ENCODE results near the gene NHERF2.

NHERF2 gene

GRCh38 chr16:2054543-2055245 is 28.0 kb downstream of the NHERF2 start:
- in situ Hi-C loops (cut with MboI; ENCODE audit: low sequenced_read_pairs), result no loop called here

DNA sequence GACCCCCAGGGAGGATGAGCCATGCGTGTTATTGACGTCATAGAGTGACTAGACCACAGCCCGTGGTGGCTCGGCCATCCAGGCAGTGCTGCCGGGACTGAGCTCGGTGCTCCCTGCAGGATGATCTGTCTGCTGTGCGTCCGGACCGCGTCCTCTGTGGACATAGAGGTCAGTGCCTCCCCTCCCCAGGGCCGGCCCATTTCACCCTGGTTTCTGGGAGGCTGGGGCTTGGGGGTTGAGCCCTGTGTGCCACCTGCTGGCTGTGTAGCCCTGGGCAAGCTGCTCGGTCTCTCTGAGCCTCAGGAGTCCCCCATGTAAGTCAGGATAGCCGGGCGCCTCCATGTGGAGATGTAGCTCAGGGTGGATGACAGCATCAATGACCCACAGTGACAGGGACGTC is 29.4 kb downstream of the NHERF2 start:
- in situ Hi-C loops (cut with MboI; ENCODE audit: low sequenced_read_pairs), result no loop called here

DNA sequence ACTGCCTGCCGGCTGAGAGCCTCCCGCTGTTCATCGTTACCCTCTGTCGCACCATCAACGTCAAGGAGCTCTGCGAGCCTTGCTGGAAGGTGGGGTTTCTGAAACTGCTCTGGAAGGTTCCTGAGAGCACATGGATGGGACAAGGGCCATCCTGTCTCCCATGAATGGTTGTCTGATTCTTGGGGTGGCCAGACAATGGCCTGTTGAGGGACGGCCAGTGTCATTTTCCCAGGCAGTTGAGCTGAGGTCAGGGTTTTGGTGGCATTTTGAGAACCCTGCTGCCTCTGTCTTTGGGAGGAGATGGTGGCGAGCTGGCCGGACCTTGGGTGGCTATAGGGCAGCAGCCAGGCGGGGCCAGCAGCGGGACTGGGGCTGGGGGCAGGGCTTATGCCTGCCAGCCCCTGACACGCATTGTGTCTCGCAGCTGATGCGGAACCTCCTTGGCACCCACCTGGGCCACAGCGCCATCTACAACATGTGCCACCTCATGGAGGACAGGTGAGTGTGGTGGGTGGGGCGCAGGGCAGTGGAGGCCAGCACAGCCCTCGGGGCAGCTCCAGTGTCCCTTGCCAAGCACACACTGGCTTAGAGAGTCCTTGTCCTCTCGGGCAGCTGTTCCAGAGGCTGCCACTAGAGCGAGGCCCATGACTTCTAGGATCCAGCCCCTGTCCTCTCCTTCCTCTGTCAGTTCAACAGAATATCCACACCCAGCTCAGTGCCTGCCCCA is 30.1 kb downstream of the NHERF2 start:
- in situ Hi-C loops (cut with MboI; ENCODE audit: low sequenced_read_pairs), result no loop called here

DNA sequence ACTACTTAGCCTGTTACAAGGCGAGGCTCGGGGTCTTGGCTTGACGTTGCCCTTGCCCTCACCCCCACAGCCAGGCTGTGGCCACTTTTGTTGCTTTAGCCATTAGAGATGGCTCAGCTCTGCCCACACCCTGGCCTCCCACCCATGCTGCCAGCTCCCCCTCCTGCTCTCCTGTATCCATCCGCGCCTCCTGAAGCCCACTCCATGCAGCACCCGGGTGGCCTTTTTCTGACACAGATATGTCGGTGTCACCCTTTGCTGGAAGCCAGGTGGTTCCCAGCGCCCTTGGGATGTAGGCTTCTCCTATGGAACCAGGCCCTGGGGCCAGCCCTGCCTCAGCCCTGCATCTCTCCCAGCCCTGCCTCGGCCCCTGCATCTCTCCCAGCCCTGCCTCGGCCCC is 30.7 kb downstream of the NHERF2 start:
- in situ Hi-C loops (cut with MboI; ENCODE audit: low sequenced_read_pairs), result no loop called here

DNA sequence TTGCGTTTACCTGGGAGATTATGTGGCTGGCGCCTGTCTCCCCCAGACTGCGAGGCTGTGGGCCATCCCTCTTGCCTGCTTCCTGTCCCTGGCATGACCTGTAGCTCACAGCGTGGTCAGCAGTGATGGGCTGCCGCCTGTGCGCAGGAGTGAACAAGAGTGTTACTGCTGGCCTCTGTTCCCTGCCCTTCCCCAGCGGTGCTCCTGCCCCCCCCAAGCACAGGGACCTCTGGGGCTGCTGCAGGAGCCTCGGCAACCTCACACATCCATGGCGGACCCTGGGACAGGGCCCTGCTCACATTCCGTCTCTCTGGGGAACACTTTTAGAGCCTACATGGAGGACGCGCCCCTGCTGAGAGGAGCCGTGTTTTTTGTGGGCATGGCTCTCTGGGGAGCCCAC is 31.7 kb downstream of the NHERF2 start:
- in situ Hi-C loops (cut with MboI; ENCODE audit: low sequenced_read_pairs), result no loop called here

GRCh38 chr16:2058872-2059271 is 32.2 kb downstream of the NHERF2 start:
- in situ Hi-C loops (cut with MboI; ENCODE audit: low sequenced_read_pairs), result no loop called here

- in situ Hi-C loops (cut with MboI; ENCODE audit: low sequenced_read_pairs), result no loop called here
These were observed 33.6 kb downstream of the NHERF2 start for GRCh38 chr16:2060346-2060745.

DNA sequence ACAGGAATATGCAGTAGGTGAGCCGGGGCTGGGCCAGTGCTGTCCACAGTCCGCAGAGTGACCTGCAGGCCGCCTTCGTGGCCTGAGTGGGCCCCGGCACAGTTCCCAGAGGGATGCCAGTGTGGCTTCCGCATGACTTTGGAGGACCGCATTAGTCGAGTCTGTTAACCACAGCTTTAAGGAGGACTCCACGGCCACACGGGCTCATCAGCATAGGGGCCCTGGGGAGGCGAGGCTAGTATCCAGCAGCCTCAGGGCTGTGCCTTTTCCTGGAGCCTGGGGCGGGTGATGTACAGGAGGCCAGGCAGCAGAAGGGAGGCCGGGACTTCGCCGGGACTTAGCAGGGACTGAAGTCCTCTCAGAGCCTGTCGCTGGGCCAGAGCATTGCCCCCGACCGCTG is 34.3 kb downstream of the NHERF2 start:
- in situ Hi-C loops (cut with MboI; ENCODE audit: low sequenced_read_pairs), result no loop called here

- in situ Hi-C loops (cut with MboI; ENCODE audit: low sequenced_read_pairs), result no loop called here
These were observed 34.8 kb downstream of the NHERF2 start for GRCh38 chr16:2061526-2061925.

DNA sequence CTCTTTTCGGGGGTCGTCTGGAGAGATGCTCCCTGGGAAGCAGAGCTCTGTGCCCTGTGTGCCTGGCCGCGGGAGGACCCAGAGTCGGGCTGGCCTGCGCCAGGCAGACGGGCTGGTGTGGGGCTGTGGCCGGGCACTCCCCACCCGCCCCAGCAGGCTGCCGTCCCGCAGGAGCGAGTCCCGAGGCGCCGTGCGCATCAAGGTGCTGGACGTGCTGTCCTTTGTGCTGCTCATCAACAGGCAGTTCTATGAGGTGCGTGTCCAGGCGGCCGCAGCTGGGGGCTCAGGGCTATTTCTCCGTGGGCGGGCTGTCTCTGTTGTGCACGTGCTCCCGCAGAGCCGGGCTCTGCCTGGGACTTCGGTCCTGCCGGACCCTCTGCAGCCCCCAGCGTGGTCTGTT is 36.1 kb downstream of the NHERF2 start:
- in situ Hi-C loops (cut with MboI; ENCODE audit: low sequenced_read_pairs), result no loop called here

DNA sequence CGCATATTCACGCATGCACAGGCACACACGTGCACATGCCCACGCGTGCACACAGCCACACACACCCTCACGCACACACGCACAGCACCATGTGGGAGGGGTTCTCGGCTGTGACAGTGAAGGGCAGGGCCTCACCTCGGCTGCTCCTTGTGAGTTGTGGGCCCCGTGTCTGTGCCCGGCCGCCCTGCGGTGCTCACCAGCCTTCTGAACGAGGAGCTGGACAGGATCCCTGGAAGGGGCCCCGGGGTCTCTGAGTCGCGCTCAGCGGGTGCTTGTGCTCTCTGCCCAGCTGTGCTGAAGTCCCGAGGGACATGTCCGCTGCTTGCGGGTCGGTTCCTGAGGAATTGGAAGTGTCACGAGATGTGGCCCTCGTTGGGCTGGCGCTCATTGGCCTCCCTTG is 37.2 kb downstream of the NHERF2 start:
- in situ Hi-C loops (cut with MboI; ENCODE audit: low sequenced_read_pairs), result no loop called here

DNA sequence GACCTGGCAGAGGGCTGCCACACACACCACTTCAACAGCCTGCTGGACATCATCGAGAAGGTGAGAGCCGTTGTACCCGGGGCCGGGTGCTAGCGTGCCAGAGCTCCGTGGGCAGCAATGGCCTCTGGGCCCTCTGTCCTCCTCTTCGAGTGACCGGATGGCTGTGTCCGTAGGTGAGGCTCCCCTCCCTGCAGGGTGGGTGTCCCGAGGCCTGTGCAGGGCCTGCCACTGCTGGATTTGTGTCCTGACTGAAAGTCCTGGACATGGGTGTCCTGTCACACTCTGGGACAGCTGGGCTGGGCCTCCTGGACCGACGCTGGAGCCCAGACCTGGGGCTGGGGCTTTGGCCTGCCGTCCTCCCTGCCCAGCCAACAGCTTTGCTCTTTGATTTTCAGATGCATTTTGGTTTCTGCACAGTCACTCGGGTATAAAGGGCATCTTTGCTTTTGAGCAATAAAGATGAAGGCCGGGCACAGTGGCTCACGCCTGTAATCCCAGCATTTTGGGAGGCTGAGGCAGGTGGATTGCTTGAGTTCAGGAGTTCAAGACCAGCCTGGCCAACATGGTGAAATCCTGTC is 37.8 kb downstream of the NHERF2 start:
- in situ Hi-C loops (cut with MboI; ENCODE audit: low sequenced_read_pairs), result no loop called here

DNA sequence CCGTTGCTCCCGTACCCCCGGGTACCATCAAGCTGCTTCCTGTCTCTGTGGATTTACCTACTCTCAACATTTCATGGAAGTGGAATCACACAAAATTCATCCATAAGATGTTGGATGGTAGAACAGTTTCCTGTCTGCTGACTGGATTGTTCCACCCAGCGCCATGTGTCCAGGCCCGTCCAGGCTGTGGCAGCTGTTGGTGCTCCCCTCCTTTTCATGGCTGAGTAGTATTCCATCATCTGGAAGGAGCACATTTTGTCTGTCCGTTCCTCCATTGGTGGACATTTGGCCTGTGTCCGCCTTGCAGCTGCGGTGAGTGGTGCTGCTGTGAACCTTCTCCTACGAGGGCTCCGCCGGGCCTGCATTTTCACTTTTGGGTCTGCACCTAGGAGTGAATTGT is 39.4 kb downstream of the NHERF2 start:
- in situ Hi-C loops (cut with MboI; ENCODE audit: low sequenced_read_pairs), result no loop called here

- in situ Hi-C loops (cut with MboI; ENCODE audit: low sequenced_read_pairs), result no loop called here
These were observed 44.1 kb downstream of the NHERF2 start for GRCh38 chr16:2070576-2071453.

- in situ Hi-C loops (cut with MboI; ENCODE audit: low sequenced_read_pairs), result no loop called here
These were observed 44.9 kb downstream of the NHERF2 start for GRCh38 chr16:2071454-2072202.

GRCh38 chr16:2072926-2073325 is 46.2 kb downstream of the NHERF2 start:
- in situ Hi-C loops (cut with MboI; ENCODE audit: low sequenced_read_pairs), result no loop called here

DNA sequence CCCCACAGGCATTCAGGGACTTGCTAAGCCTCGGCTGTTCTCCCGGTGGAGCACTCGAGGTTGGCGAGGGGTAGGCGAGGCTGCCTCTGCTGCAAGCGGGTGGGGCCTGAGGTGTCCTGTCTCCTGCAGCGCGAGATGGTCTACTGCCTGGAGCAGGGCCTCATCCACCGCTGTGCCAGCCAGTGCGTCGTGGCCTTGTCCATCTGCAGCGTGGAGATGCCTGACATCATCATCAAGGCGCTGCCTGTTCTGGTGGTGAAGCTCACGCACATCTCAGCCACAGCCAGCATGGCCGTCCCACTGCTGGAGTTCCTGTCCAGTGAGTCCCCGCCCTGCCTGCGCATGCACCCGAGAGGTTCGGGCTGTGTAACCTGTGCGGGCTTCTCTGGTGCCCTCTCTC is 47.4 kb downstream of the NHERF2 start:
- in situ Hi-C loops (cut with MboI; ENCODE audit: low sequenced_read_pairs), result no loop called here

- in situ Hi-C loops (cut with MboI; ENCODE audit: low sequenced_read_pairs), result no loop called here
These were observed 48.9 kb downstream of the NHERF2 start for GRCh38 chr16:2075631-2076030.

- in situ Hi-C loops (cut with MboI; ENCODE audit: low sequenced_read_pairs), result no loop called here
These were observed 49.6 kb downstream of the NHERF2 start for GRCh38 chr16:2076072-2076865.

GRCh38 chr16:2077016-2077415 is 50.3 kb downstream of the NHERF2 start:
- in situ Hi-C loops (cut with MboI; ENCODE audit: low sequenced_read_pairs), result no loop called here

All from HL-60/S4 treated with retinoic acid at 250 ng/mL for 4 days and 3 days (cell line).